ENCODE measurements around the gene RAB3C. TPM values are rescaled to one million over a fixed set of nuclear protein-coding genes. Genes with fewer than 3 reads are reported as not detected.

RAB3C gene
- total RNA-seq, 4 donors from 2014 or later: under 0.01 to 1.2 (median 0.41) TPM

DNA sequence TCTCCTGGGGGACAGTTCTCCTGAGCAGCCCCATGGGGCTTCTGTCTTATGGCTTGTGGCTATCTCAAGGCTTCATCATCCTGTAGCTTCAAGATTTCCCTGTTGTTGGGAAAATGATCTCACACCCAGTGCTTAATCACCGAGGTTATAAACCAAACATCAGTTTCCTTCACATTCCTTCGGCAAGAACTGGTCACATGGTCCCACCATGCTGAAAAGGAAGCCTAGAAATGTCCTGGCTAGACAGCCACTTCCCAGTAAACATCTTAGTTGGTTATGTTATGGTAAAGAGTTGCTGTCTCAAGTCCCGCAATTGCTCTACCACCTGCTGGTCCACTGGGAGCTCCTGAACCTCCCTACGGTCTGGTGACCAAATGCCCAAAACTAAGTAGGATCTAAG lies 66.0 kb downstream of the RAB3C start:
- H3K9me3 ChIP-seq: no peaks in the 10 kb centered on the region
- no peaks in the 10 kb centered on the region for H3K4me1 ChIP-seq
- no peak overlapping the region for H3K4me3 ChIP-seq (replicated peaks in 1 of 3)
- no peaks in the 10 kb centered on the region for H3K27me3 ChIP-seq
- no peak for DNase-seq
- TF ChIP-seq POLR2A (IDR thresholded peaks at IDR 0.05) (no peak), CTCF (IDR thresholded peaks at IDR 0.05) (no peak)
- no peaks in the 10 kb centered on the region for H3K36me3 ChIP-seq
- WGBS, 2 donors: 79 to 86% methylated on average over 4 of the region's 4 CpGs
- H3K27ac ChIP-seq: no peak overlapping the region
- intact Hi-C loops (cut with DNase I): no loop called here

GRCh38 chr5:58649716-58650115 lies 66.8 kb downstream of the RAB3C start:
- no peak for DNase-seq
- no peak for TF ChIP-seq CTCF (IDR thresholded peaks at IDR 0.05)
- no peak for TF ChIP-seq POLR2A (IDR thresholded peaks at IDR 0.05)
- Histone ChIP-seq H3K9me3 (no peaks in the 10 kb centered on the region), H3K36me3 (no peaks in the 10 kb centered on the region), H3K4me3 (replicated peaks in 1 of 3) (no peak overlapping the region), H3K4me1 (no peaks in the 10 kb centered on the region), H3K27me3 (no peaks in the 10 kb centered on the region), H3K27ac (no peak overlapping the region)
- 39 to 44% methylated on average over 2 of the region's 2 CpGs for WGBS, 2 donors
- intact Hi-C loops (cut with DNase I): no loop called here

DNA sequence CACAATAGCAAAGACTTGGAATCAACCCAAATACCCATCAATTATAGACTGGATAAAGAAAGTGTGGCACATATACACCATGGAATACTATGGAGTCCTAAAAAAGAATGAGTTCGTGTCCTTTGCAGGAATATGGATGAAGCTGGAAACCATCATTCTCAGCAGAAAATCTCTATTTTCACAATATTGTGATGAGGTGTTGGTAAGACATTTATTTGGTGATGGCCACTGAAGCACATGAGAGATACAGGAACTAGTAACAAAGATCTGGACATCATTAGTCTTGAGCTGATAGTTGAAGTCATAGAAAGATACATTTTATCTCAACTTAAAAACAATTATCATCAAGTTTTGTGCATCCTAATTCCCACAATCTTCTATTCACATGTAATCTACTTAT lies 70.6 kb downstream of the RAB3C start:
- DNase-seq: no peak
- H3K36me3 ChIP-seq: no peaks in the 10 kb centered on the region
- H3K9me3 ChIP-seq: no peaks in the 10 kb centered on the region
- no peak overlapping the region for H3K4me3 ChIP-seq (replicated peaks in 1 of 3)
- no peak for TF ChIP-seq POLR2A (IDR thresholded peaks at IDR 0.05)
- no peak for TF ChIP-seq CTCF (IDR thresholded peaks at IDR 0.05)
- WGBS, 2 donors: 88 to 90% methylated on average over 1 of the region's 1 CpG
- intact Hi-C loops (cut with DNase I): no loop called here
- no peaks in the 10 kb centered on the region for H3K4me1 ChIP-seq
- H3K27ac ChIP-seq: no peak overlapping the region
- no peaks in the 10 kb centered on the region for H3K27me3 ChIP-seq

DNA sequence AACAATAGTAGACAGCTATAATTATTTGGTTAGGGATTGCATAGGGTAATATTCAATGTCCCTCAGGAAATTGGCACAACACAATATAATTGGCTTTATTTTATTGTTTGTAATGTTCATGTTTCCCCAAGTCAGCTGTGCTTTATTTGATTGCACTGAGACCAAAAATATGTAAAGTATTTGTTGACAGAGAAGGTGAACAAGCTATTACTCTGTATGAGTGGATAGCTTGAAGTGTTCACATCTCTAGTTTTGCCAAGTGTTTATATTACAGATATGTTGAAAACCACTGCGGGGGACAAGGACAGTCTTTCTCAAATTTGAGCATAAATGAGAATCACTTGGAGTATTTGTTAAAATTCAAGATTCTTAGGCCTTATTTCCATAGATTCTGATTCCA lies 83.3 kb downstream of the RAB3C start:
- no peak for DNase-seq
- Histone ChIP-seq H3K36me3 (no peaks in the 10 kb centered on the region), H3K9me3 (no peaks in the 10 kb centered on the region), H3K27ac (no peak overlapping the region), H3K4me3 (replicated peaks in 1 of 3) (no peak overlapping the region), H3K4me1 (no peaks in the 10 kb centered on the region), H3K27me3 (no peaks in the 10 kb centered on the region)
- TF ChIP-seq CTCF (IDR thresholded peaks at IDR 0.05): no peak
- no peak for TF ChIP-seq POLR2A (IDR thresholded peaks at IDR 0.05)
- intact Hi-C loops (cut with DNase I): no loop called here
- WGBS, 2 donors: 50 to 80% methylated on average over 1 of the region's 1 CpG

- no peak for DNase-seq
- no peaks in the 10 kb centered on the region for H3K4me1 ChIP-seq
- no peaks in the 10 kb centered on the region for H3K27me3 ChIP-seq
- H3K36me3 ChIP-seq: no peaks in the 10 kb centered on the region
- WGBS, 2 donors: 71 to 76% methylated on average over 8 of the region's 8 CpGs
- TF ChIP-seq CTCF (IDR thresholded peaks at IDR 0.05): no peak
- no peak overlapping the region for H3K4me3 ChIP-seq (replicated peaks in 1 of 3)
- H3K9me3 ChIP-seq: no peaks in the 10 kb centered on the region
- intact Hi-C loops (cut with DNase I): no loop called here
- no peak overlapping the region for H3K27ac ChIP-seq
Observed at GRCh38 chr5:58666598-58667581, 84.0 kb downstream of the RAB3C start.
